Measurements from ENCODE around the gene EXT2.

EXT2 gene

GRCh38 chr11:44224867-44225501, 129.5 kb downstream of the EXT2 start:
- no peak for DNase-seq (ENCODE audit: low read depth)
- no peak overlapping the region for H3K4me3 ChIP-seq (ENCODE audit: low read depth, low read length)
- TF ChIP-seq CTCF (IDR thresholded peaks at IDR 0.05; ENCODE audit: low read depth, low read length) = no peak
- no peak for TF ChIP-seq MYC (IDR thresholded peaks at IDR 0.05; ENCODE audit: low read depth, low read length)
- TF ChIP-seq MAX (IDR thresholded peaks at IDR 0.05; ENCODE audit: low read depth, low read length) = no peak
- TF ChIP-seq POLR2A (IDR thresholded peaks at IDR 0.05; ENCODE audit: extremely low read depth, insufficient read length) = no peak

- no peak for DNase-seq (ENCODE audit: low read depth)
- no peak overlapping the region for H3K4me3 ChIP-seq (ENCODE audit: low read depth, low read length)
- no peak for TF ChIP-seq MAX (IDR thresholded peaks at IDR 0.05; ENCODE audit: low read depth, low read length)
- TF ChIP-seq POLR2A (IDR thresholded peaks at IDR 0.05; ENCODE audit: extremely low read depth, insufficient read length) = no peak
- no peak for TF ChIP-seq CTCF (IDR thresholded peaks at IDR 0.05; ENCODE audit: low read depth, low read length)
- no peak for TF ChIP-seq MYC (IDR thresholded peaks at IDR 0.05; ENCODE audit: low read depth, low read length)
These were observed 131.0 kb downstream of the EXT2 start for GRCh38 chr11:44226490-44226889.

GRCh38 chr11:44226945-44227344, 131.5 kb downstream of the EXT2 start:
- H3K4me3 ChIP-seq (ENCODE audit: low read depth, low read length) = no peak overlapping the region

GRCh38 chr11:44228379-44228778, 132.9 kb downstream of the EXT2 start:
- no peak overlapping the region for H3K4me3 ChIP-seq (ENCODE audit: low read depth, low read length)
- TF ChIP-seq MYC (IDR thresholded peaks at IDR 0.05; ENCODE audit: low read depth, low read length) (no peak), MAX (IDR thresholded peaks at IDR 0.05; ENCODE audit: low read depth, low read length) (no peak), CTCF (IDR thresholded peaks at IDR 0.05; ENCODE audit: low read depth, low read length) (no peak), POLR2A (IDR thresholded peaks at IDR 0.05; ENCODE audit: extremely low read depth, insufficient read length) (no peak)
- DNase-seq (ENCODE audit: low read depth) = no peak

More at GRCh38 chr11:44226945-44227344, 131.5 kb downstream of the EXT2 start:
- TF ChIP-seq MAX (IDR thresholded peaks at IDR 0.05; ENCODE audit: low read depth, low read length) = no peak
- TF ChIP-seq MYC (IDR thresholded peaks at IDR 0.05; ENCODE audit: low read depth, low read length) = no peak
- no peak for TF ChIP-seq CTCF (IDR thresholded peaks at IDR 0.05; ENCODE audit: low read depth, low read length)
- TF ChIP-seq POLR2A (IDR thresholded peaks at IDR 0.05; ENCODE audit: extremely low read depth, insufficient read length) = no peak
- DNase-seq (ENCODE audit: low read depth) = no peak

GRCh38 chr11:44229098-44229497, 133.6 kb downstream of the EXT2 start:
- no peak overlapping the region for H3K4me3 ChIP-seq (ENCODE audit: low read depth, low read length)
- no peak for TF ChIP-seq MAX (IDR thresholded peaks at IDR 0.05; ENCODE audit: low read depth, low read length)
- no peak for TF ChIP-seq CTCF (IDR thresholded peaks at IDR 0.05; ENCODE audit: low read depth, low read length)
- TF ChIP-seq POLR2A (IDR thresholded peaks at IDR 0.05; ENCODE audit: extremely low read depth, insufficient read length) = no peak
- no peak for TF ChIP-seq MYC (IDR thresholded peaks at IDR 0.05; ENCODE audit: low read depth, low read length)
- DNase-seq (ENCODE audit: low read depth) = no peak

All from NB4 (cell line).